HL-60/S4 (cell line): ENCODE data around the gene ZFYVE21.

Experiments used
- in situ Hi-C: fragments of 300-500 bp; cut with MboI; formaldehyde crosslinking; loops from 2 replicates; pipeline ENCODE4 v1.14.3; 2022; ENCODE audit warnings: low sequenced_read_pairs

Gene ZFYVE21

DNA sequence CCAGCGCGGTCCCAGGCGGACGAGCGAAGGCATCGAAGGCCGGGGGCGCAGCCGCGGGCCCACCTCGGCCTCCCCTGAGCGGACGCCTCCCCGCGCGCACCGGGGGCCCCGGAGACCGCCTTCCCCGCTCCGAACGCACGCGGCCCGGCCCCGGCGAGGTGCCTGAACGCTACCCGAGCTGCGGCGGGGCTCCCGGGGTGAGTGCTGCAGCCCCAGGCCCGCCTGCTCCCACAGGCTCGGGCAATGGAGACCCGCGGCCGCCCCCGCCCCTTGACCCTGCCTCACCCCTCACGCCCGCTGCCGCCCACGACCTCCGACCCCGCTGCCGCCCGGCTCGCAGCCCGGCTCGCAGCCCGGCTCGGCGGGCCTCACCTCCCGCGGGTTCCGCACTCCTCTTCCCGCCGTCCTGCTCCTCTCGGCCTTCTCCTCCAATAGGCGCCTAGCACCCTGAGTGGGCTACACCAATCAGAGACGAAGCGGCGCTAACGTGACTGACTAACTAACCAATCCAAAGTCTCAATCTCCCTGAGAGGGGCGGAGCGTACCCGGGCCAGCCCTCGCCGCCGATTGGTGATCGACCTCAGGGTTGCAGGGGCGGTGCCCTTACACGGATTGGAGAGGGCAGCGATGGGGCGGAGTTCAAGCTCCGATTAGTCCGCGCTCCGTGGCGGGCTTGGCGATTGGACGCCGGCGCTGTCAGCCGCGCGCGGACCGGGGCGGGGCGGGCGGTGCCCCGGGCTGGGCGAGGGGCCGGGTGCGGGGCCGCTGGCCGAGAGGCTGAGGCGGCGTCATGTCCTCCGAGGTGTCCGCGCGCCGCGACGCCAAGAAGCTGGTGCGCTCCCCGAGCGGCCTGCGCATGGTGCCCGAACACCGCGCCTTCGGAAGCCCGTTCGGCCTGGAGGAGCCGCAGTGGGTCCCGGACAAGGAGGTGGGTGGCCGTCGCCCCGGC, at the start of gene ZFYVE21, which contains the start of gene XRCC3:
ZFYVE21 (plus strand) TSS at position 759 of the 949 bp plus-strand sequence; CDS start at position 791, 32 bp downstream.
XRCC3 (minus strand) TSS at position 400 of the 949 bp plus-strand sequence. CDS start 4,364 bp downstream, outside the sequence.
- in situ Hi-C loops, result no loop called here

DNA sequence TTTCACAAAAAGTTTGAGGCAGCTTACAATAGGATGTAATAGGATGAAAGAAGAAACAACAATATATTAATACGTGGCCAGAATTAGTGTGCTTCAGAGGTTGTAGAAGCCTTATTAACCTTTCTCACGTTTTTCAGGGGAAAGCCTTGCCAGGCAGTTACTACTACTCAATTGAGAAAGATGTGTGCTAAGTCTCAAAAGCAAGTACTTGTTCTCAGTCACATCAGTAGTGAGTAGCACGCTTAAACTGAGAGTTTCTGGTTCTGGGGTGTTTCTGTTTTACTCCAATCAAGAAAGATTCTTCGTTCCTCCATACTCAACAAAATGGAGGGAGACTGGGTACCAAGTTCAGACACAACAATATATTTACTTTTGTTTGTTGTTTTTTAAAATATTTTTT, 47.9 kb upstream of the ZFYVE21 start:
- in situ Hi-C loops, result no loop called here

DNA sequence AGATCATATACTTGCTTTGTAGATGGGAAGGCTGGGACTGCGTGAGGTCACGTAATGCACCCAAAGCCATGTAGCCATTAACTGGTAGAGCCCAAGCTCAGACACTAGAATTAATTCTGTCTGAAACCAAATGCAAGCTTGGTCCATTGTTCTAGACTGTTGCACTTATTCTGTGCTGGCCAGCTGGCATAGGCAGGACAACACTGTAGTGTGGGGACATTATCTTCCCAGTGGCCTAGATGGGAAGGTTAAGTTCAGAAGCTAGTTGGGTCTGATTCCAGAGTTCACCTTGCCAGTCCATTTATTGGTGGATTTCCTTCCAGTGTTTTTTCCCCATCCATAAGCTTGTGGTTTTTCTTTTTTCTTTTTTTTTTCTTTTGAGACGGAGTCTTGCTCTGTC, 47.5 kb upstream of the ZFYVE21 start:
- in situ Hi-C loops, result no loop called here

- in situ Hi-C loops, result no loop called here
These were observed 46.2 kb upstream of the ZFYVE21 start for GRCh38 chr14:103669370-103669769.

DNA sequence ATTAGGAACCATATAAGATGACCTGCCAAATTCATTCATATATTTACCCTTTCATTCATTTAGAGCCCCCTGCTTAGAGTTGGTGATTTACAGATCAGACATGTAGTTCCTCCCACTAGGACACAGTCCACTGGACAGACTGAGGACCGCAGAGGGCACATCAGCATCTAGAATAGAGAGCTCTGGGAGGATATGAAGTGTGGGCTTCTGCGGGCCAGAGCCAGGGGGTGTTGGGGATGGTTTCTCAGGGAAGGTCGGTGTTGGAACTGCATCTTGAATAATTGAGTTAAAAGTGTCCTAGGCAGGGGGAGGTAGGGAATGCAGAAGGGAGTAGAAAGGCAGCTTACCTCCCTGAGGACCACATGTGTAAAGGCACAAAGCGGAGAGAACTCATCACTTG, 43.7 kb upstream of the ZFYVE21 start:
- in situ Hi-C loops, result loop anchor here (10.0 kb wide), 1 partner anchor 97 kb away; no protein-coding TSS in a partner anchor

DNA sequence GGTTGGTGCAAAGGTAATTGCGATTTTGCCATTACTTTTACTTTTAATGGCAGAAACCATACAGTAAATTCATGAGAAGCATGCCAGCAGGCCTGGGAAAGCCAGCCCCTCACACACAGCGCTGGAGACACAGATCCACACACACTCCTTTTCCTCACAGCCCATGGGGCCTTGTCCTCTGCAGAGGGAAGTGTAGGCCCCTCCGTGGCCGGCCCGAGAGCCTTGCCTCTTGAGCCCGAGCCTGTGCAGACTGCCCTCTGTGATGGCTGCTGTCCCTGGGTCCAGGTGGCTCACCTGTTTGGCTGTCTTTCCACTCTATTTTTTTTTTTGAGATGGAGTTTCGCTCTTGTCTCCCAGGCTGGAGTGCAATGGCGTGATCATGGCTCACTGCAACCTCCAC, 39.7 kb upstream of the ZFYVE21 start:
- in situ Hi-C loops, result loop anchor here (10.0 kb wide), 1 partner anchor 101 kb away; no protein-coding TSS in a partner anchor

DNA sequence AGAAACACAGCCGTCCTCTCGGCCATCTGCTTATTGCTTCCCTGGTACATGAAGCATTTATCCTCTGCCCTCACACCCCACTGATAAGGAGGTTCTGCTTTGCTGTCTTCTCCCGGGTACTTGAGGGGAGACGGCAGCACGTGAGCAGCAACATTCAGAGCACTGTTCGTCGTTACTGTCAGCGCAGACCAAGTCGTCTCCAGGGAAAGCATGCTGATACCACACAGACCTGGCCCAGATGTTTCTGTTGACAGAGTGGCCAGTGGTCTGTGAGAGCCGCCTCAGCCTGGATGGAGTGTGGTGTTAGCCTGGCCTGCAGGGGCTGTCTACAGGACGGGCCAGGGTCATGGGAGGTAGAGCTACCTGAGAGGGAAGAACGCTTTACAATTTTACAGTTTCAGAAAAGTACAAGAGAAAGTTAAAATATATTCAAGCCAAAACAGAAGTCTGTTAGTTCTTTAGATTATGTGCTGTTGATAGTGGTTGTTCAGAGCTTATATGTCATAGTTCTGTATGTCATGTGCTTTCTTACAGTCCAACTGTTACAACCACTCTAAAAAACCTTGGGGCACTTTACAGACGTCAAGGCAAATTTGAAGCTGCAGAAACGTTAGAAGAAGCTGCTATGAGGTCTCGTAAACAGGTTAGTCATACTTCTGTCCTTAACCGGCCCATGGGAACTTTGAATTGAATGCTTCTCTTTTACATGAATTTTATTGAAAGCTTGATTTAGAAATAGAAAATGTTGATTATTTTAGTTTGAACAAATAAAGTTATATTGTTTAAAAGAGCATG, 38.5 kb upstream of the ZFYVE21 start:
- in situ Hi-C loops, result loop anchor here (10.0 kb wide), 1 partner anchor 102 kb away; no protein-coding TSS in a partner anchor

DNA sequence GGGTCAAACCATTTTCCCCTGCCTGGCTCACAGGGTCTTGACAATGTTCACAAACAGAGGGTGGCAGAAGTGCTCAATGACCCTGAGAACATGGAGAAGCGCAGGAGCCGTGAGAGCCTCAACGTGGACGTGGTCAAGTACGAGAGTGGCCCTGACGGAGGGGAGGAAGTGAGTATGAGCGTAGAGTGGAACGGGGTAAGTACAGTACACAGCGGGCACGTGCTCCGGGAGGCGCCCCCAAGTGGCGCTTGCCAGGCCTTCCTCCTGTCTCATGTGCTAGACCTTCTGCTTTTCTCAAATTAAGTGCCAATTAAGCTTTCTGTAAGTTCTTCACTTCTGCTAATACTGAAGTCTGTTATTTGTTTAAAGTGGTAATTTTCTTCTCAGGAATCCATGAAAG, 36.3 kb upstream of the ZFYVE21 start:
- in situ Hi-C loops, result loop anchor here (10.0 kb wide), 1 partner anchor 105 kb away; no protein-coding TSS in a partner anchor

GRCh38 chr14:103680491-103681231, 34.9 kb upstream of the ZFYVE21 start:
- in situ Hi-C loops, result no loop called here

- in situ Hi-C loops, result no loop called here
These were observed 32.5 kb upstream of the ZFYVE21 start for GRCh38 chr14:103683139-103683538.

DNA sequence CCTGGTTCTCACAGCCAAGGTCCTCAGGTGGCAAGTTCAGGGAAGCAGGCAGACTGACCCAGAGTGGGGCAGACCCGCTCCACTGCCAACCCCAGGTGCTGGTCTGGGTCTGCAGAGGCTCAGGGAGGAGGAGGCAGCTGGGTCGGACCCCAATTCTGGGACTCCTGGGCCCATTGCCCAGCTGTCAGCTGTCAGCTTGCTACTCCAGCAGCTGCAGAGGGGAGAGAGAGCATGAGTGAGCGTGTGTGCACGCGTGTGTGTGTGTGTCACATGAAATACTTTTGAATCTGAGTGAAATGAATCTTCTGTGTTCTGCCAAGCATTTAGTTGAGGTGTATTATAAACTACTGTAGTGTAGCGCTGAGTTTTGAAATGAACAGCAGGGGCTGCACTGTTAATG, 31.1 kb upstream of the ZFYVE21 start:
- in situ Hi-C loops, result no loop called here

DNA sequence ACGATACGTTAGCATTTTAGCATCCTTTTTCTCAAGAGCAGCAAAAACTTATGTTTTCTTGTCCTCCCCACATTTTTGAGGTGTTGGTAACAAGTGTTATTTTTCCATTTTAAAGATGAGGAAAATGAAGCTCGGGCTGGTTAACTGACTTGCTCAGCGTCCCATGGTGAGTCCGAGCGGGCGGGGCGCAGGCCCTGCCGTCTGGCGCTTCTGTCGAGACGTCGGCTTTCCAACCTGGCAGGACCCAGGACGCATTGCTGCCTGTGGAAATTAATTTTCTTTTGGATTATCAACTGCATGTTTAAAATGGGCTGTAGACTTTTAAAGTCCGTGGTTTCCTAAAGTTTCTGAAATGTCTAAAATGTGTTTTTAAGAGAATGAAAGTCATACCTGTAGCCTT, 30.7 kb upstream of the ZFYVE21 start:
- in situ Hi-C loops, result no loop called here

GRCh38 chr14:103685276-103686211, 30.1 kb upstream of the ZFYVE21 start:
- in situ Hi-C loops, result no loop called here

DNA sequence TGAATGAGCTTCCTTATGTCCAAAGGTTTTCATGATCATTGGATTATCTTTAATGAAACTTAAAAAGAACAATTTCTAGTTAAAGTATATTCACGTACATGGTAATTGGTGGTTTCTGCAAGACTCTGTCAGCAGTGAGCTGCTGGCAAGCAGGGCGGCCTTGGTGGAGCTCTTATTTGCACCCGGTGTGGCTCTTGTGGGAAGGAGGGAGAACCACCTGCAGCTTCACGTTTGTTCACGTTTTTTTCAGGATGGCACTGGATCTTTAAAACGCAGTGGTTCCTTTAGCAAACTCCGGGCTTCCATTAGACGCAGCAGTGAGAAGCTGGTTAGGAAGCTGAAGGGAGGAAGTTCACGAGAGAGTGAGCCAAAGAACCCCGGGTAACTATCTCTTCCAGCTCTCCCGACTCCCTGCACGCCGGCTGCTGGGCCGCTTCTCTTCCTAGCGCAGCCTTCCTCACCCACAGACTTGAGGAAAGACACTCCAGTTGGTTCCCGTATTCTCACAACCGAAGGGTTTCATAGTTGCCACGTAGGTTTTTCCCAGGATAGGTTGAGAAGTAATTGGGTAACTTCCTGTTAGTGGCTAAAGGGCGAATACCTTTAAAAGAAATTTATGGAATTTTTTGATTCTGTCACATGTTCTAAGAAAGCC, 28.7 kb upstream of the ZFYVE21 start:
- in situ Hi-C loops, result no loop called here

GRCh38 chr14:103687712-103688111, 27.9 kb upstream of the ZFYVE21 start:
- in situ Hi-C loops, result no loop called here

DNA sequence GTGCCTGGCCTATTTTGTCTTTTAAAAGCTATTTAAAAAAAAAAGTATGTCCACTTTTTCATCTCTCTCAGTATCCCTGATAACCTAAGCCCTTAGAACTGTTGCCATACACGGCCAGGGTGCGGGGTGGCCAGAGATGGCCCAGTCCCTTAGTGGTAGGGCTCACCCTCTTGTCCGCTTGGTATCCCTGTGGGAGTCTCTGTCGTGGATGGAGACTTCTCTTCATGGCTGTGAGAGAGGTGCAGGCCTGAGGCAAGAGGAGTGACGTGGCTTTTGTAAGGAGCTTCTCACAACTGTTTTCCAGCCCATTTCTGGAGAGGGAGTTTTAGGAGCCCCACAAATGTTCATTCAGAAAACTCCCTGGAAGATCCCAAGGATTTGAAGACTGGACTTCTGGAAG, 27.2 kb upstream of the ZFYVE21 start:
- in situ Hi-C loops, result no loop called here

- in situ Hi-C loops, result no loop called here
These were observed 26.4 kb upstream of the ZFYVE21 start for GRCh38 chr14:103688906-103689902.

- in situ Hi-C loops, result no loop called here
These were observed 25.3 kb upstream of the ZFYVE21 start for GRCh38 chr14:103690332-103690731.
